HCT116 (cell line): ENCODE data around the gene NSMCE1. TPM values are rescaled to one million over a fixed set of nuclear protein-coding genes. Genes with fewer than 3 reads are reported as not detected.

Experiments used
- ATAC-seq: fragments of 200-7000 bp; cut with Tn5 transposase; 2 replicates; pipeline ENCODE4 v1.9.1; 2020; ENCODE audit warnings: mild to moderate bottlenecking, moderate library complexity
- BruUV-seq: library from RNA; stranded (reverse); fragments of 400-500 nt; replicated peaks from 2 replicates; lab custom pipeline; 2021; lab: Mats Ljungman, UMichigan
- CTCF ChIA-PET: fragments of 300-600 bp; sonication (Branson Sonifier 250); formaldehyde crosslinking; loops from one replicate; lab custom pipeline; 2021; ENCODE audit warnings: antibody characterized with exemption; lab: Charles Lee
- POLR2A ChIA-PET: fragments of 300-600, 350-600 bp; sonication (Branson Sonifier 250); formaldehyde crosslinking; loops from one replicate; lab custom pipeline; 2021; ENCODE audit warnings: antibody characterized with exemption; lab: Charles Lee
- RAD21 ChIA-PET, 2 experiments: fragments of 300-600 bp; sonication (Branson Sonifier 250); formaldehyde crosslinking; loops; one replicate each; lab custom pipeline; 2023; ENCODE audit warnings: low total read pairs in 2 of 2; ENCODE audit not compliant: uncharacterized antibody in 2 of 2, unreplicated experiment in 2 of 2, low non-redundant PET in 1 of 2; lab: Charles Lee
- DNase-seq: peaks from one replicate; pipeline ENCODE4 v3.0.0-alpha.2; 2010; ENCODE audit warnings: low read depth, low spot score
- H2AFZ ChIP-seq: fragments of 200-600 bp; shearing (Covaris generic), sonication (generic); 2 replicates; pipeline ENCODE4 v1.6.1; 2017; ENCODE audit warnings: low read depth, mixed run types, mixed read lengths, antibody characterized with exemption, low read length; ENCODE audit not compliant: poor library complexity, severe bottlenecking
- H3K27ac ChIP-seq: 2 replicates; pipeline ENCODE4 v1.5.1; 2012; ENCODE audit warnings: low read depth, low read length
- H3K27me3 ChIP-seq: fragments of 200-600 bp; sonication (generic); 2 replicates; pipeline ENCODE4 v1.6.1; 2016; ENCODE audit warnings: mixed run types, low read length, mixed read lengths; ENCODE audit not compliant: insufficient read depth
- H3K36me3 ChIP-seq, 2 experiments: fragments of 200-500 bp in 1 of 2; fragments of 200-600 bp in 1 of 2; sonication (Bioruptor generic) in 1 of 2; sonication (generic) in 1 of 2; 2 replicates each; pipeline versions ENCODE4 v1.5.1 to v1.6.1; 2014 to 2016; ENCODE audit warnings: low read length in 2 of 2, inconsistent platforms in 1 of 2, mixed read lengths in 1 of 2, mixed run types in 1 of 2; ENCODE audit not compliant: insufficient read depth in 2 of 2, control insufficient read depth in 1 of 2
- H3K4me1 ChIP-seq, 2 experiments: fragments of 200-600 bp in 1 of 2; sonication (generic) in 1 of 2; 2 replicates each; pipeline versions ENCODE4 v1.5.1 to v1.6.1; 2012 to 2017; ENCODE audit warnings: low read length in 2 of 2, inconsistent platforms in 1 of 2, mild to moderate bottlenecking in 1 of 2, mixed read lengths in 1 of 2, mixed run types in 1 of 2, moderate library complexity in 1 of 2; ENCODE audit not compliant: insufficient read depth in 2 of 2, control insufficient read depth in 1 of 2
- H3K4me2 ChIP-seq: fragments of 200-600 bp; sonication (generic); 2 replicates; pipeline ENCODE4 v1.6.1; 2017; ENCODE audit warnings: mixed run types, low read length, mixed read lengths
- H3K4me3 ChIP-seq, 2 experiments: fragments of 200-600 bp in 1 of 2; sonication (generic) in 1 of 2; replicated peaks in 1 of 2; 2 replicates each; pipeline ENCODE4 v1.5.1; 2011 to 2016; ENCODE audit warnings: low read length in 2 of 2, control low read depth in 1 of 2, low read depth in 1 of 2, mild to moderate bottlenecking in 1 of 2, mixed read lengths in 1 of 2, mixed run types in 1 of 2
- H3K79me2 ChIP-seq: fragments of 200-600 bp; sonication (generic); 2 replicates; pipeline ENCODE4 v1.6.1; 2017; ENCODE audit warnings: mild to moderate bottlenecking, mixed run types, low read length, moderate library complexity, mixed read lengths; ENCODE audit not compliant: insufficient read depth
- H3K9ac ChIP-seq: fragments of 200-600 bp; sonication (generic); 2 replicates; pipeline ENCODE4 v1.6.1; 2016; ENCODE audit warnings: low read length, mixed read lengths
- H3K9me2 ChIP-seq: fragments of 200-600 bp; sonication (generic), shearing (Covaris generic); 2 replicates; pipeline ENCODE4 v1.6.1; 2017; ENCODE audit warnings: mixed run types, mild to moderate bottlenecking, moderate library complexity; ENCODE audit not compliant: insufficient read depth
- H3K9me3 ChIP-seq, 2 experiments: fragments of 200-500 bp in 1 of 2; fragments of 200-600 bp in 1 of 2; sonication (Bioruptor generic) in 1 of 2; sonication (generic) in 1 of 2; 2 replicates each; pipeline ENCODE4 v1.6.1; 2014 to 2017; ENCODE audit warnings: low read length in 2 of 2, mixed read lengths in 2 of 2, inconsistent platforms in 1 of 2, low read depth in 1 of 2, mild to moderate bottlenecking in 1 of 2, mixed run types in 1 of 2, moderate library complexity in 1 of 2; ENCODE audit not compliant: control insufficient read depth in 1 of 2, insufficient read depth in 1 of 2
- H4K20me1 ChIP-seq: fragments of 200-600 bp; sonication (generic), shearing (Covaris generic); 2 replicates; pipeline ENCODE4 v1.6.1; 2017; ENCODE audit warnings: mixed run types, mild to moderate bottlenecking, moderate library complexity; ENCODE audit not compliant: insufficient read depth
- ELF1 ChIP-seq: IDR thresholded peaks from 2 replicates; pipeline ENCODE4 v1.6.1; 2012; ENCODE audit warnings: low read depth, borderline replicate concordance
- EZH2phosphoT487 ChIP-seq: fragments of 200-600 bp; IDR thresholded peaks from 2 replicates; pipeline ENCODE4 v1.6.1; 2018; ENCODE audit warnings: antibody characterized with exemption, borderline replicate concordance
- JUND ChIP-seq: IDR thresholded peaks from 2 replicates; pipeline ENCODE4 v1.6.1; 2012
- RAD21 ChIP-seq: IDR thresholded peaks from 2 replicates; pipeline ENCODE4 v1.6.1; 2012; ENCODE audit warnings: low read depth, mild to moderate bottlenecking
- SIN3A ChIP-seq: IDR thresholded peaks from 2 replicates; pipeline ENCODE4 v1.6.1; 2012; ENCODE audit warnings: low read depth
- ZNF274 ChIP-seq: fragments of 200-500 bp; sonication (Bioruptor generic); IDR thresholded peaks from 2 replicates; pipeline ENCODE4 v1.6.1; 2014; ENCODE audit warnings: mild to moderate bottlenecking, low read depth, low read length, inconsistent platforms
- intact Hi-C: fragments of 100-400 bp; cut with micrococcal nuclease; formaldehyde crosslinking; loops from 2 replicates; pipeline ENCODE4 v1.10.0; 2022
- total RNA-seq: library from RNA; stranded (reverse); gene quantifications from one replicate; pipeline ENCODE4 v1.2.1, GENCODE V29; 2021; ENCODE audit not compliant: unreplicated experiment
- TF ChIP-seq, protein P1 (sequence below), 3 experiments: fragments of 200-600 bp in 1 of 3; sonication (generic) in 1 of 3; IDR thresholded peaks in 2 of 3; conservative IDR thresholded peaks in 1 of 3; 2 replicates each; pipeline ENCODE4 v1.5.1; 2012 to 2017; ENCODE audit warnings: low read depth in 2 of 3, low read length in 2 of 3, antibody characterized with exemption in 1 of 3, borderline replicate concordance in 1 of 3, control low read depth in 1 of 3, mild to moderate bottlenecking in 1 of 3, mixed read lengths in 1 of 3, mixed run types in 1 of 3, moderate library complexity in 1 of 3; ENCODE audit not compliant: insufficient read depth in 1 of 3
- TF ChIP-seq, protein P2 (sequence below): IDR thresholded peaks from 2 replicates; pipeline ENCODE4 v1.6.1; 2012

Gene NSMCE1
- total RNA-seq, 1 experiment from 2014 or later, result 85.6 TPM

DNA sequence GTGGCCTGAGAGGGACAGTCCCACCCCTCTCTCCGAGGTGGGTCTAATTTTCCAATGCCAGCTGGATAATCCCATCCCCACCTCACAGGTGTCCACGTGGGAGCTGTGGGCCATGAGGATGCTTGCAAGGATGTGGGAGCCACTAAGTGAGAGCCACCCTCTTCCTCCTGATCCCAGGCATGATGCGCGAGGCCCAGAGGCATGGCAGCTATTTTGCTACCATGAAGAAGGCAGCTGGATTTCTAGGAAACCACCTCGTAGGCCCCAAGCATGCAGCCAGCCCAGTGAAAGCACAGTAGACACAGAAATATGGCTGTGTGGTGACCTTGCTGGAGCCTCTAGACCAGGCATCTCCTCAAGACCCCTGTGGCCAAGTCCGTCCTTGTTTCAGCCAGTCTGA, 44.9 kb downstream of the NSMCE1 start:
- Histone ChIP-seq H3K4me3 (no peak overlapping the region), H3K4me2 (0 out of 2 replicates have a peak overlapping the region, but pooled peaks have one; percentile 31), H3K79me2 (no peaks in the 10 kb centered on the region), H3K9ac (no peak overlapping the region), H3K9me2 (no peaks in the 10 kb centered on the region), H3K36me3 (no peaks in the 10 kb centered on the region; a peak in 1 of 4 replicates), H2AFZ (no peak overlapping the region), H4K20me1 (no peaks in the 10 kb centered on the region), H3K9me3 (no peaks in the 10 kb centered on the region), H3K27me3 (no peaks in the 10 kb centered on the region), H3K4me1 (peaks cover 8 to 14% of the 10 kb centered on the region in 2 experiments; a peak in 3 of 4 replicates)
- ATAC-seq, result no peak
- no TSS peak for BruUV-seq
- intact Hi-C loops, result no loop called here
- ChIA-PET POLR2A (no interaction called here), CTCF (no interaction called here), RAD21 (no interaction called here)
- TF ChIP-seq, protein P1, sequence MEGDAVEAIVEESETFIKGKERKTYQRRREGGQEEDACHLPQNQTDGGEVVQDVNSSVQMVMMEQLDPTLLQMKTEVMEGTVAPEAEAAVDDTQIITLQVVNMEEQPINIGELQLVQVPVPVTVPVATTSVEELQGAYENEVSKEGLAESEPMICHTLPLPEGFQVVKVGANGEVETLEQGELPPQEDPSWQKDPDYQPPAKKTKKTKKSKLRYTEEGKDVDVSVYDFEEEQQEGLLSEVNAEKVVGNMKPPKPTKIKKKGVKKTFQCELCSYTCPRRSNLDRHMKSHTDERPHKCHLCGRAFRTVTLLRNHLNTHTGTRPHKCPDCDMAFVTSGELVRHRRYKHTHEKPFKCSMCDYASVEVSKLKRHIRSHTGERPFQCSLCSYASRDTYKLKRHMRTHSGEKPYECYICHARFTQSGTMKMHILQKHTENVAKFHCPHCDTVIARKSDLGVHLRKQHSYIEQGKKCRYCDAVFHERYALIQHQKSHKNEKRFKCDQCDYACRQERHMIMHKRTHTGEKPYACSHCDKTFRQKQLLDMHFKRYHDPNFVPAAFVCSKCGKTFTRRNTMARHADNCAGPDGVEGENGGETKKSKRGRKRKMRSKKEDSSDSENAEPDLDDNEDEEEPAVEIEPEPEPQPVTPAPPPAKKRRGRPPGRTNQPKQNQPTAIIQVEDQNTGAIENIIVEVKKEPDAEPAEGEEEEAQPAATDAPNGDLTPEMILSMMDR (IDR thresholded peaks at IDR 0.05 in 2 of 3, conservative IDR thresholded peaks at IDR 0.05 in 1 of 3; ENCODE audit: borderline replicate concordance in 1 of 3, insufficient read depth in 1 of 3, low read depth in 2 of 3, low read length in 2 of 3), result no peak
- no peak for TF ChIP-seq JUND
- TF ChIP-seq, all 23 proteins: peak for 0
- DNase-seq, result no peak
- H3K27ac ChIP-seq, result no peak overlapping the region

DNA sequence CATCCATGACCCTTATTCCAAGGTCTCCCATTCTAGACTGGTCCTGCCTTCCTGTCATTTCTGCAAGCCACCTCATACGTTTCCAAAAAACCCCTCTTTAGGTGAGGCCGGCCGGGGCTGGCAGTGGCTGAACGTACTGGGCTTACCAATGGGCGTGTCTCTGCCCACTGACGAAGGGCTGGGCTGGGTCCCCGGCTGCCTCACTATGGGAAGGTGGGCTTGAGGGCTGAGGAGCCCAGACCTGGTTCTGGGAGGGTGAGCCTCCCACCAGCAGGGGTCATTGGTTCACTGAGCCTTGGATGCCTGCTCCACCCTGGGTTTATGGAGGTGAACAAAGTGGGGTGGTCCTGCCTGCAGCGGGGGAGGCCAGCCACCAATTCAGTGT, 45.4 kb downstream of the NSMCE1 start:
- Histone ChIP-seq H3K4me3 (no peak overlapping the region), H4K20me1 (no peaks in the 10 kb centered on the region), H2AFZ (no peak overlapping the region), H3K4me1 (peaks cover 8 to 14% of the 10 kb centered on the region in 2 experiments; a peak in 3 of 4 replicates), H3K9me2 (no peaks in the 10 kb centered on the region), H3K27ac (no peak overlapping the region), H3K4me2 (peak overlapping the region; percentile 31; the same call in 1 of the 2 replicates), H3K27me3 (no peaks in the 10 kb centered on the region), H3K79me2 (no peaks in the 10 kb centered on the region), H3K9ac (no peak overlapping the region), H3K9me3 (no peaks in the 10 kb centered on the region), H3K36me3 (no peaks in the 10 kb centered on the region; a peak in 1 of 4 replicates)
- POLR2A ChIA-PET, result interaction anchor here (1.2 kb wide), 1 partner anchor 19 kb away, joined by 4 read pairs; the partner anchor contains the start of gene KDM8
- CTCF ChIA-PET, result no interaction called here
- BruUV-seq, result no TSS peak
- no peak for DNase-seq
- RAD21 ChIA-PET, result no interaction called here
- no peak for ATAC-seq
- TF ChIP-seq EZH2phosphoT487 (no peak), RAD21 (peak; percentile 28; the same call in 1 of the 2 replicates), ZNF274 (no peak), ELF1 (no peak), SIN3A (no peak)
- TF ChIP-seq, protein P2, sequence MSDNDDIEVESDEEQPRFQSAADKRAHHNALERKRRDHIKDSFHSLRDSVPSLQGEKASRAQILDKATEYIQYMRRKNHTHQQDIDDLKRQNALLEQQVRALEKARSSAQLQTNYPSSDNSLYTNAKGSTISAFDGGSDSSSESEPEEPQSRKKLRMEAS, result no peak
- intact Hi-C loops, result no loop called here
